Colonic mucosa (tissue), 4 donors: ENCODE measurements around the gene XPR1. TPM values are rescaled to one million over a fixed set of nuclear protein-coding genes. Genes with fewer than 3 reads are reported as not detected.
A peak's percentile ranks its signal among the peaks of the same experiment; 100 is the strongest.

ENCODE experiments used
- DNase-seq: peaks from one replicate; pipeline ENCODE4 v3.0.0-alpha.2; 2020
- H3K27ac ChIP-seq: fragments of 200-600 bp; one replicate; pipeline ENCODE4 v1.8.0; 2021
- H3K27me3 ChIP-seq: fragments of 200-600 bp; one replicate; pipeline ENCODE4 v1.8.0; 2021
- H3K36me3 ChIP-seq: fragments of 200-600 bp; one replicate; pipeline ENCODE4 v1.8.0; 2021
- H3K4me1 ChIP-seq: fragments of 200-600 bp; one replicate; pipeline ENCODE4 v1.8.0; 2021; ENCODE audit warnings: mild to moderate bottlenecking
- H3K4me3 ChIP-seq: fragments of 200-600 bp; one replicate; pipeline ENCODE4 v1.8.0; 2021
- H3K9ac ChIP-seq, 2 donors: one replicate each; pipeline ENCODE4 v1.7.0; 2013; ENCODE audit warnings: control low read depth in 2 of 2, low read depth in 2 of 2, low read length in 2 of 2
- H3K9me3 ChIP-seq: fragments of 200-600 bp; one replicate; pipeline ENCODE4 v1.8.0; 2021
- CTCF ChIP-seq: fragments of 200-600 bp; IDR thresholded peaks from one replicate; pipeline ENCODE4 v1.8.0; 2022; ENCODE audit warnings: antibody characterized with exemption, mild to moderate bottlenecking
- intact Hi-C: fragments of 100-400 bp; cut with DNase I; formaldehyde crosslinking; loops from one replicate; pipeline ENCODE4 v1.14.1; 2022
- total RNA-seq, 2 donors: library from RNA; stranded (reverse); fragmentation: NEBNext Ultra II Directional in 1 of 2; extraction: Animal tissue kit (Norgen Biotek cat#: 25700) in 1 of 2; gene quantifications; one replicate each; pipeline ENCODE4 v1.2.1, GENCODE V29; 2021
- donor health status: healthy.
- donor health status: DM: no; HTN: no; CAD: no.
- donor health status: DM: no; HTN: no; CAD: no.

XPR1 gene
- total RNA-seq, 2 donors from 2014 or later = 20.5 to 25.8 TPM

- Histone ChIP-seq H3K27me3 (no peaks in the 10 kb centered on the region), H3K9ac (no peak overlapping the region), H3K9me3 (no peaks in the 10 kb centered on the region), H3K4me1 (no peaks in the 10 kb centered on the region), H3K4me3 (no peak overlapping the region), H3K27ac (no peak overlapping the region), H3K36me3 (no peaks in the 10 kb centered on the region)
- TF ChIP-seq CTCF = no peak
- no peak for DNase-seq
- intact Hi-C loops = no loop called here
Observed at GRCh38 chr1:180923887-180924286, 292.1 kb downstream of the XPR1 start.

- no peak overlapping the region for H3K4me3 ChIP-seq
- no peaks in the 10 kb centered on the region for H3K4me1 ChIP-seq
- no peak overlapping the region for H3K27ac ChIP-seq
- no peak for DNase-seq
- no peaks in the 10 kb centered on the region for H3K9me3 ChIP-seq
- no peak for TF ChIP-seq CTCF
- no peak overlapping the region for H3K9ac ChIP-seq
- intact Hi-C loops = no loop called here
- H3K36me3 ChIP-seq = no peaks in the 10 kb centered on the region
- H3K27me3 ChIP-seq = no peaks in the 10 kb centered on the region
Observed at GRCh38 chr1:180924939-180925338, 293.1 kb downstream of the XPR1 start.

GRCh38 chr1:180925471-180926051, 293.7 kb downstream of the XPR1 start:
- Histone ChIP-seq H3K4me3 (no peak overlapping the region), H3K27ac (no peak overlapping the region), H3K9ac (no peak overlapping the region), H3K36me3 (no peaks in the 10 kb centered on the region), H3K27me3 (no peaks in the 10 kb centered on the region), H3K9me3 (no peaks in the 10 kb centered on the region), H3K4me1 (no peaks in the 10 kb centered on the region)
- intact Hi-C loops = no loop called here
- DNase-seq = no peak
- no peak for TF ChIP-seq CTCF

- no peak overlapping the region for H3K27ac ChIP-seq
Observed at GRCh38 chr1:180926164-180926981, 294.6 kb downstream of the XPR1 start.

GRCh38 chr1:180927348-180927747, 295.5 kb downstream of the XPR1 start:
- H3K27me3 ChIP-seq = no peaks in the 10 kb centered on the region
- no peak overlapping the region for H3K27ac ChIP-seq
- intact Hi-C loops = no loop called here
- H3K36me3 ChIP-seq = no peaks in the 10 kb centered on the region
- no peak for DNase-seq
- no peak for TF ChIP-seq CTCF
- H3K9me3 ChIP-seq = no peaks in the 10 kb centered on the region
- no peak overlapping the region for H3K4me3 ChIP-seq
- no peak overlapping the region for H3K9ac ChIP-seq
- no peaks in the 10 kb centered on the region for H3K4me1 ChIP-seq

More at GRCh38 chr1:180926164-180926981, 294.6 kb downstream of the XPR1 start:
- H3K4me3 ChIP-seq = no peak overlapping the region
- H3K36me3 ChIP-seq = no peaks in the 10 kb centered on the region
- H3K4me1 ChIP-seq = no peaks in the 10 kb centered on the region
- intact Hi-C loops = no loop called here
- TF ChIP-seq CTCF = no peak
- peak; percentile 41 for DNase-seq
- H3K27me3 ChIP-seq = no peaks in the 10 kb centered on the region
- H3K9ac ChIP-seq = no peak overlapping the region
- H3K9me3 ChIP-seq = no peaks in the 10 kb centered on the region
